ENCODE measurements around the gene HS6ST3. TPM values are rescaled to one million over a fixed set of nuclear protein-coding genes. Genes with fewer than 3 reads are reported as not detected.

Gene HS6ST3
- total RNA-seq, 1 experiment from 2014 or later, result not detected

DNA sequence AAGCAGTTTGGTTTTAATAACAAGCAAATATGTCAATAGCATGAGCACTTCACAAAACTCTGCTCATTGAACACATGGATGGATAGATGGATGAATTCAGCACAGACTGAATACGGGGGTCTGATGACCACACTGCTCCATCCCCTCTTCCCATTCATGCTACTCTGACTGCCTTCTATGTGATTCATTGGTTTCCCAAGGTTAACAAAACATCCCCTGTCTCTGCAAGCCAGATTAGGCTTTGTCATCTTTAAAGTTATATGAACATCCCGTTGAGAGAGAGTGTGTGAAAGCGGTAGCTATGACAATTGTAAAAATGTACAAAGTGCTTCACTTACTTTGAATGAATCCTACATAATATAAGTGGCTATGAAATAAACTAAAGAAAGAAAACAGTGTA is 651.9 kb downstream of the HS6ST3 start:
- CTCF ChIA-PET, result no interaction called here
- no peak overlapping the region for H3K27ac Mint-ChIP-seq (ENCODE audit: unreplicated experiment)
- POLR2A ChIA-PET, result no interaction called here
- H3K4me3 ChIP-seq (ENCODE audit: low read depth, low read length), result no peak overlapping the region
- H3K27me3 ChIP-seq (replicated peaks; ENCODE audit: control insufficient read depth, insufficient read depth, low read length), result no peaks in the 10 kb centered on the region; the same call in 1 of the 2 replicates
- BruUV-seq (replicated peaks), result no TSS peak
- no peaks in the 10 kb centered on the region for H3K4me1 ChIP-seq
- H3K9me3 Mint-ChIP-seq (ENCODE audit: unreplicated experiment), result no peaks in the 10 kb centered on the region
- H3K9me3 ChIP-seq, result no peaks in the 10 kb centered on the region
- H3K36me3 ChIP-seq (ENCODE audit: control insufficient read depth, insufficient read depth, low read length), result no peaks in the 10 kb centered on the region
- DNase-seq, result no peak
- intact Hi-C loops (cut with micrococcal nuclease; ENCODE audit: unreplicated experiment), result no loop called here
- TF ChIP-seq, protein P1, sequence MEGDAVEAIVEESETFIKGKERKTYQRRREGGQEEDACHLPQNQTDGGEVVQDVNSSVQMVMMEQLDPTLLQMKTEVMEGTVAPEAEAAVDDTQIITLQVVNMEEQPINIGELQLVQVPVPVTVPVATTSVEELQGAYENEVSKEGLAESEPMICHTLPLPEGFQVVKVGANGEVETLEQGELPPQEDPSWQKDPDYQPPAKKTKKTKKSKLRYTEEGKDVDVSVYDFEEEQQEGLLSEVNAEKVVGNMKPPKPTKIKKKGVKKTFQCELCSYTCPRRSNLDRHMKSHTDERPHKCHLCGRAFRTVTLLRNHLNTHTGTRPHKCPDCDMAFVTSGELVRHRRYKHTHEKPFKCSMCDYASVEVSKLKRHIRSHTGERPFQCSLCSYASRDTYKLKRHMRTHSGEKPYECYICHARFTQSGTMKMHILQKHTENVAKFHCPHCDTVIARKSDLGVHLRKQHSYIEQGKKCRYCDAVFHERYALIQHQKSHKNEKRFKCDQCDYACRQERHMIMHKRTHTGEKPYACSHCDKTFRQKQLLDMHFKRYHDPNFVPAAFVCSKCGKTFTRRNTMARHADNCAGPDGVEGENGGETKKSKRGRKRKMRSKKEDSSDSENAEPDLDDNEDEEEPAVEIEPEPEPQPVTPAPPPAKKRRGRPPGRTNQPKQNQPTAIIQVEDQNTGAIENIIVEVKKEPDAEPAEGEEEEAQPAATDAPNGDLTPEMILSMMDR (IDR thresholded peaks at IDR 0.05; ENCODE audit: insufficient read depth in 1 of 2, low read depth in 1 of 2, low read length in 1 of 2, severe bottlenecking in 1 of 2, unreplicated experiment in 1 of 2), result no peak
- no peak overlapping the region for H3K4me3 Mint-ChIP-seq (ENCODE audit: unreplicated experiment)
- no peaks in the 10 kb centered on the region for H3K36me3 Mint-ChIP-seq (ENCODE audit: insufficient read depth, unreplicated experiment)
- no peaks in the 10 kb centered on the region for H3K4me1 Mint-ChIP-seq (ENCODE audit: low read depth, unreplicated experiment)
- peaks cover 12% of the 10 kb centered on the region for H3K27me3 Mint-ChIP-seq (ENCODE audit: insufficient read depth, unreplicated experiment)

DNA sequence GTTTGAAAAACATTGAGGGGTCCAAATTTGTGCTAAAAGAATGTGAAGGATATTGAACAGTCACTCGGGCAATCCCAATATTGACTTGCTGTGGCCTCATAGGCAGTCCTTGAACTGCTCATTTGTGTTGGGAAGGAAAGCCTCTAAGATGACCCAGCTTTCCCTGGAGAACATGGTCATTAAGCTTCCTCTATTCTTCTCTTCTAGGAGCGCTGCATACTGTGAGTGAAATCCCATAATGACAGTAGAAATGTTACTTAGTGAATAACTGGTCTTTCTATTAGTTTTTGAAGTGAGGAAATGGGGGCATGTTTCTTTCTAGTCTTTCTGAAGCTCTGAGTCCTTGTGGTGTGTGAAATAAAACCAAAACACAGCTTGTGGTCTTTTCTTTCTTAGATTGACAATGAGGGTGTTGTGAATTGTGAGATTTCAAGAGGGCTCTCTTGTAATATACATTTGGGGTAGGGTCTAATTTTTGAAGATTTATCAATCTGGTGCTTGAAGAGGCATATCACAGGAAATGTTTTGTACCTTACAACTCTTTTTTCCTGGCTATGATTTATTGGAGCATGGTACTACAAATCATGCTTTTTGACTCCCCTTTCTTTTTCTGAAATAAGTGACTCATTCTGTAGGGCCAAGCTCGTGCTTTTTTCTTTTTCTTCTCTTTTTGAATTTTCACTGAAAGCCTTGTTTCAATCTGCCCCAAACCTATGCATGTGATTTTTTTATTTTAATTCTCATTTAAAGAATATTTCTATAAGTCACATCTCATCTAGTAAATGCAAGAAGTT is 653.6 kb downstream of the HS6ST3 start:
- Mint-ChIP-seq H3K9me3 (ENCODE audit: unreplicated experiment) (no peaks in the 10 kb centered on the region), H3K36me3 (ENCODE audit: insufficient read depth, unreplicated experiment) (no peaks in the 10 kb centered on the region), H3K4me3 (ENCODE audit: unreplicated experiment) (no peak overlapping the region), H3K4me1 (ENCODE audit: low read depth, unreplicated experiment) (no peaks in the 10 kb centered on the region), H3K27me3 (ENCODE audit: insufficient read depth, unreplicated experiment) (peaks cover 16% of the 10 kb centered on the region), H3K27ac (ENCODE audit: unreplicated experiment) (no peak overlapping the region)
- DNase-seq, result no peak
- TF ChIP-seq, protein P1 (IDR thresholded peaks at IDR 0.05; ENCODE audit: insufficient read depth in 1 of 2, low read depth in 1 of 2, low read length in 1 of 2, severe bottlenecking in 1 of 2, unreplicated experiment in 1 of 2), result no peak
- ChIA-PET CTCF (no interaction called here), POLR2A (no interaction called here)
- no peaks in the 10 kb centered on the region for H3K9me3 ChIP-seq
- no peaks in the 10 kb centered on the region for H3K4me1 ChIP-seq
- no peaks in the 10 kb centered on the region for H3K36me3 ChIP-seq (ENCODE audit: control insufficient read depth, insufficient read depth, low read length)
- BruUV-seq (replicated peaks), result no TSS peak
- no peaks in the 10 kb centered on the region; the same call in 1 of the 2 replicates for H3K27me3 ChIP-seq (replicated peaks; ENCODE audit: control insufficient read depth, insufficient read depth, low read length)
- intact Hi-C loops (cut with micrococcal nuclease; ENCODE audit: unreplicated experiment), result no loop called here
- no peak overlapping the region for H3K4me3 ChIP-seq (ENCODE audit: low read depth, low read length)

DNA sequence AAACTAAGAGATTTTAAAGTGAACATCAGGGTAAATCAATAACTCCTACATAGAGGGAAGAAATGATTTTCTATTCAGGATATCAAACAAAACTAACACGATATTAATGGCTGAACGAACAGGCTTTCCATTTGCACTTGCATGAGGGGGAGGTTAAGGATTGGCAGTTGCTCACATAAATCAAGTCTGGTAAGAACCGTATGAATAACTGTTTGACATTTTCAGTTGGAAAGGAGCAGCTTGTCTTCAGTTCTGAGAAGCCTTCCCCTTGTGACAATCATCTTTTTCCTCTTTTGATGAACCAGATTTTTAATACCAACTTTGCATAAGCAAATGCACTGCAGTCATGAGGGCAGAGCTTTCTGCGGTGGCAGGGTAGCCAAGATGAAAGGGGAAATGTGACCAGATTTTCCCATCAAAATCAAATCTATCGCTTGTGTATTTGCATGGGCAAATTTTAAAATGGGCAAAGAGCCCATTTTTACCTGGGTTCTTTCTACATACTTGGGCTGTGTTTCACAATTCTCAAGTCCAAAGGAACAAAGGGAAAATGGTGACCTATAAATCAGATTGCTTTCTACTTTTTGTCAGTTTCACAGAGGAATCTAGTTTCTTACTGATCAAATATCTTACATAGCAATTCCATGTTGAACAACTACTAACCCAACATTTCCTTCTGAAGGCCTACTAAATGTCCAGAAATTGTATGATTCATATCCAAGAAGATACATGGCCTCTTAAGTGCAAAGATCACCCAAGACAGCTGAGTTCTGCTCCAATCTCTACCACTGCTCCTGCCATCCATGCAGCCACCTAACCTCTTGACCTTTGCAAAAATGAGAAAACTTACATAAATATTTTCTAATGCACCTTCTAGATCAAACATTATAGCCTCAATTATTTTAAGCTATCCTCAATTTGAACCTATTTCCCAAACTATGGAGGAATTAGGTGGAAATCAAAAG is 654.7 kb downstream of the HS6ST3 start:
- Mint-ChIP-seq H3K36me3 (ENCODE audit: insufficient read depth, unreplicated experiment) (no peaks in the 10 kb centered on the region), H3K4me3 (ENCODE audit: unreplicated experiment) (no peak overlapping the region), H3K27ac (ENCODE audit: unreplicated experiment) (no peak overlapping the region), H3K4me1 (ENCODE audit: low read depth, unreplicated experiment) (no peaks in the 10 kb centered on the region), H3K9me3 (ENCODE audit: unreplicated experiment) (no peaks in the 10 kb centered on the region), H3K27me3 (ENCODE audit: insufficient read depth, unreplicated experiment) (peaks cover 14% of the 10 kb centered on the region)
- TF ChIP-seq, protein P1 (IDR thresholded peaks at IDR 0.05; ENCODE audit: insufficient read depth in 1 of 2, low read depth in 1 of 2, low read length in 1 of 2, severe bottlenecking in 1 of 2, unreplicated experiment in 1 of 2), result no peak
- ChIA-PET POLR2A (no interaction called here), CTCF (no interaction called here)
- Histone ChIP-seq H3K9me3 (no peaks in the 10 kb centered on the region), H3K4me3 (ENCODE audit: low read depth, low read length) (no peak overlapping the region), H3K27me3 (replicated peaks; ENCODE audit: control insufficient read depth, insufficient read depth, low read length) (no peaks in the 10 kb centered on the region; the same call in 1 of the 2 replicates), H3K36me3 (ENCODE audit: control insufficient read depth, insufficient read depth, low read length) (no peaks in the 10 kb centered on the region), H3K4me1 (no peaks in the 10 kb centered on the region)
- no TSS peak for BruUV-seq (replicated peaks)
- intact Hi-C loops (cut with micrococcal nuclease; ENCODE audit: unreplicated experiment), result no loop called here
- no peak for DNase-seq
